22Rv1 (cell line): ENCODE measurements around the gene SRGAP1.

Experiments used
- ZFX ChIP-seq: fragments of 450-650 bp; IDR thresholded peaks from 2 replicates; pipeline ENCODE4 v1.6.1; 2017; ENCODE audit warnings: antibody characterized with exemption, borderline replicate concordance
- TF ChIP-seq, protein P1 (sequence below): fragments of 450-650 bp; IDR thresholded peaks from 2 replicates; pipeline ENCODE4 v1.5.1; 2017; ENCODE audit warnings: mild to moderate bottlenecking

DNA sequence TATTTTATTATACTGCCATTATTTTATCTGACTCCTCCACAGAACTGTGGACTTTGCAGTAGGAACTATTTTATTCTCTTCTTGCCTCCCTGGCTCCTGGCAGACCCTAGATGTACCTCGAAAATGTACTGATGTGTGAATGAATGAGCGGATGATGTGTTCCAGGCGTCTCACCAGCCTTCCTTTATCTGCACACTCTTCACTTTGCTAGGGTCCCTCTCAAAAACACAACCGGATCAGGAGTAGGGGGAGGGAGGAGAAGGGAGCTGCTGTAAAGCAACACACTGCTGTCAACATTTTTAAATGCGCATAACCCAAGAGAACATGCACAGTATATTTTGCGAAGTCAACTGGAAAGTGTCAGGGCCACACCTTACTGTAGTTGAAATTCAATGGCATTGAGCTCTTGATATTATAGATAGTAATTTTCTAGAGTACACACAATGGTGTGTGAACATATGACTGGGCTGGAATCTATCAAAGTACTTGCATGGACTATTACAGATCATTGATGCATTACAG is 36.3 kb downstream of the SRGAP1 start:
- TF ChIP-seq, protein P1, sequence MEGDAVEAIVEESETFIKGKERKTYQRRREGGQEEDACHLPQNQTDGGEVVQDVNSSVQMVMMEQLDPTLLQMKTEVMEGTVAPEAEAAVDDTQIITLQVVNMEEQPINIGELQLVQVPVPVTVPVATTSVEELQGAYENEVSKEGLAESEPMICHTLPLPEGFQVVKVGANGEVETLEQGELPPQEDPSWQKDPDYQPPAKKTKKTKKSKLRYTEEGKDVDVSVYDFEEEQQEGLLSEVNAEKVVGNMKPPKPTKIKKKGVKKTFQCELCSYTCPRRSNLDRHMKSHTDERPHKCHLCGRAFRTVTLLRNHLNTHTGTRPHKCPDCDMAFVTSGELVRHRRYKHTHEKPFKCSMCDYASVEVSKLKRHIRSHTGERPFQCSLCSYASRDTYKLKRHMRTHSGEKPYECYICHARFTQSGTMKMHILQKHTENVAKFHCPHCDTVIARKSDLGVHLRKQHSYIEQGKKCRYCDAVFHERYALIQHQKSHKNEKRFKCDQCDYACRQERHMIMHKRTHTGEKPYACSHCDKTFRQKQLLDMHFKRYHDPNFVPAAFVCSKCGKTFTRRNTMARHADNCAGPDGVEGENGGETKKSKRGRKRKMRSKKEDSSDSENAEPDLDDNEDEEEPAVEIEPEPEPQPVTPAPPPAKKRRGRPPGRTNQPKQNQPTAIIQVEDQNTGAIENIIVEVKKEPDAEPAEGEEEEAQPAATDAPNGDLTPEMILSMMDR: no peak
- no peak for TF ChIP-seq ZFX
